NCI-H128 (cell line): ENCODE results near the gene NFIC.
"Not testable (repeated sequence)": the region's sequence is repeated elsewhere in the genome, so short reads cannot be mapped to it uniquely, and the experiment has no call there.

ENCODE experiments used
- DNase-seq: peaks from one replicate; lab custom pipeline; 2025; ENCODE audit not compliant: unreplicated experiment; lab: John Stamatoyannopoulos, UW

NFIC gene

DNA sequence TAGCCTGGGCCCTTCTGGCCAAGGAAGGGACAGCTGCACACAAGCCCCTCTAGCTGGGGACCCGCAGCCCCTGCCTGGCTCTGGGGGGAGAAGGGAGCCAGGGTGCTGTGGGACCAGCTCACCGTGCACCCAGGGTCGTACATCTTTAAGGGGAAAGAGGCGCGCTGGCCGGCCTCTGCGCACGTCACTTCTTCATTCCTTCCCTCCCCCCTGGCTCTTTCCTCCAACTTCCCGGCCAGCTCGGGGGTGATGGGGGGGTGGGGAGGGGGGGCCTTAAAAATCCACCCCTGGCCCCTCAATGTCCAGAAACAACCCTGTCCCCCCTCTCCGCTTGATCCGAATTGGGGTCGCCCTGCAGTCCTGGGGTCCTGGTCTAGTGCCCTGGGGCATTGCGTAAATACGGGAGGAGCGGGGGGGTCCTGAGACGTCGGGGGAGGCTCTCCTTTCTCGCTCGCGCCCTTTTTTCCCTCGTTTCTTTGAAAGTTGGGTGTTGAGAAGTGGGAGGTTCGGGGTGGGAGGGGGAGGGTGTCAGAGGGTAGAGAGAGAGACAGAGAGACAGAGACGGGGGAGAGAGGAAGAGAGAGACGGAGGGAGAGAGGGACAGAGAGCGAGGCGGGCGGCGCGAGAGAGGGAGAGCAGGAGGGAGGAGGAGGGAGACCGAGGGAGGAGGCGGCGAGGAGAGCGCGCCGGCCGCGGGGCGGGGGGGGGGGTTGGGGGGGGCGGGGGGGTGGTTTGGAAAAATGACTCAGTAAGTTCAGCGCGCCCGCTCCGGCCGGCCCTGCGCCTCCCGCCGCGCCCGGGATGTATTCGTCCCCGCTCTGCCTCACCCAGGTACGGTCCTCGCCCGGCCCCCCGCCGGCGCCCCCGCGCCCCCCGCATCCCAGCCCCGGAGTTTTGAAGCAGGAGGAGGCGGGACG, at the start of gene NFIC:
NFIC (plus strand) TSS at position 748 of the 917 bp plus-strand sequence; CDS start at position 802, 54 bp downstream.
- DNase-seq = no peak

DNA sequence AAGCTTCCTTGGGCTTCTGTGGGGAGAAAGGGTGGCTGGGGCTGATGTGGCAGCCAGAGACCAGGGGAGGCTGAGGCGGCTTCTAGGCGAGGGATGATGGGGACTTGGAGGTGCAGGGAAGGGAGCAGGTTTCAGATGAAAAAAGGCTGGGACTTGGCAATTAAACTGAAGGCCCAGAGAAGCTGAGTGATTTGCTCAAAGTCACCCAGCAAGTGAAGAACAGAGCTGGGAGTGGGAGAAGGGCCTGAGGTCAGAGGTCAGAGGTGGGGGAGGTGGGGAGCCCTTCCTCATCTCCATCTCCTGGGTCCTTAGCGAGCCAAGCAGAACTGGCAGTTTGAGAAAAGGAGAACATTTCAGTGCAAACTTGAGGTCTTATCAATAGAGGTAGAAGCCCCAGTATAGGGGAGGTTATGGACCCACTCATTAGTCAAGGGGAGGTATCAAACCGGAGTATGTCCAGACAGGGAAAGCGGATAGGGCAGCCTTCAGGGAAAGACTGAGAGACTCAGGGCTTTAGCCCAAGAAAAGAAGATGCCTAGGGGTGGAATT, 49.6 kb upstream of the NFIC start:
- DNase-seq = no peak

DNA sequence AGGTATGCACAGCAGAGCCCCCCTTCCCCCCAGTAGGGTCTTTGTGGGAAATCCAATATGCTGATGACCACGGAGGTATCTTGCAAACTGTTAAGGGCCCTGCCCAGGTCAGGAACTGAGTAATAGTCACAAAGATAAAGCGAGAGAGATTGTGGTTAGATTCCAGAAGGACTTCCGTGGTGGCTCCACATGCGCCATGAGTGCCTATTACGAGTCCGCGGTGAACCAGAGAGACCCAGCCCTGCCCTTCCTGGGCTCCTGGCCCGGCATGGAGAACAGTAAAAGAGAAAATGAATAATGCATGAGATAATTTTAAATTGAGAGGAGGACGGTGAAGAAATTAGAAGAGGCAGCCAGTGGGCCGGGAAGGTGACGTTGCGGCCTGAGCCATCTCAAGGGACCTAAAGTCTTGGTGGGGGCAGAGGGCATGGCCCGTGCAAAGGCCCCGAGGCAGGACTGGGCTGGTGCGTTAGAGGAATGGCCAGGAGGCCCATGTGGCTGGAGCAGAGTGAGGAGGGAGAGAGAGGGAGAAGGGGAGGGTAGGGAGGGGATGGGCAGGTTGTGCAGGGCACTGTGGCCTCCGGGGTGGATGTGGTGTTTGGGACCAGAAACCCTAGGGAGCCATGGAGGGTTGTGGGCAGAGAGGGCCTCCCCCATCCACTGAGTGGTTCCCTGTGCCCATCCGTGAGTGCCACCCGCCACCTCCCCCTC, 46.6 kb upstream of the NFIC start:
- DNase-seq = no peak

DNA sequence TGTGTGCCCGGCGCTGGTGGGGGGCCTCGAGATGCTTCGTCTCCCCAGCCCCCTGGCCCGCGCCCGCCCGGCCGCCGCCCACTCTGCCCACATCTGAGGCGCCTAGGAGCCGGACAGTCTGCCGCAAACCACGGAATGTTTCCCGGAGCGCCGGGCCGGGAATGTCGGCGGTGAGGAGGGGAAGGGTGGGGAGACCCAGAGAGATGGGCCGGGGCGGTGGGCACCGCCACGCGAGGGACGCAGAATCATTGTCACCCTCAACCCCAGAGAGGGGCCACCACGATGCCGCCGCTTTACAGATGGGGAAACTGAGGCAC, 46.1 kb upstream of the NFIC start:
- DNase-seq = no peak

DNA sequence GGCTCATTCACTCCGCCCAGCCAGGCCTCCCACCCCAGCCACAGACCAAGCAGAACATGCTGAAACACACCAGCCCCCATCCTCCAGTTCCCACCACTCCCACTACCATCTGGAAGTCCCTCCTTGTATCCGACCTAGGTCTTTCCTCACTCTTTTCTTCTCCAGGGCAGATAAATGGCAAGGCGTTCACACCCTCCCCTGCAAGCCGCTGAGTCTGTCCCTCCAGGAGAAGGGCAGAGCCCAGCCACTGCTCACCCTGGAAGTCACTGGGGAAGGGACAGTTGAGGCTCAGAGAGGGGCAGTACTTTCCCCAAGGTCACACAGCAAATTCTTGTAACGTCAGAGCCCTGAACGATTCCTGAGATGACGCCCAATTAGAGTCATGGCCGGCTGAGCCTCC, 45.5 kb upstream of the NFIC start:
- no peak for DNase-seq

DNA sequence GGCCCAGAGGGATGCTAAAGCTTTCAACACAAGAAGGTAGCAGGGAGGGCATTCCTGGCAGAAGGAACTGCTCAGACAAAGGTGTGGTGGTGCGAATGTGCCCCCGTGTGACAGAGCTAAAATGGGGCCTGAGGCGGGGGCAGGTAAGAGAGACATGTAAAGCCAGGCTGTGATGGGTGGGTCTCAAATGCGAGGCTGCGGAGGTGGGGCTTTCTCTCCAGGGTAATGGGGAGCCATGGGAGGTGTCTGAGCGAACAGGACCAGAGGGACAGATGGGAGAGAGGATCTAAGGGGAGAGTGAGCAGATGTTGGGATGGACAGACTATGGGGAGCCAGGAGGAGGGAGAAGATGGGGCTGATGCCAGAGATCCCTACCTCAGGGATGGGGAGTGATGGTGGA, 44.7 kb upstream of the NFIC start:
- DNase-seq = no peak

DNA sequence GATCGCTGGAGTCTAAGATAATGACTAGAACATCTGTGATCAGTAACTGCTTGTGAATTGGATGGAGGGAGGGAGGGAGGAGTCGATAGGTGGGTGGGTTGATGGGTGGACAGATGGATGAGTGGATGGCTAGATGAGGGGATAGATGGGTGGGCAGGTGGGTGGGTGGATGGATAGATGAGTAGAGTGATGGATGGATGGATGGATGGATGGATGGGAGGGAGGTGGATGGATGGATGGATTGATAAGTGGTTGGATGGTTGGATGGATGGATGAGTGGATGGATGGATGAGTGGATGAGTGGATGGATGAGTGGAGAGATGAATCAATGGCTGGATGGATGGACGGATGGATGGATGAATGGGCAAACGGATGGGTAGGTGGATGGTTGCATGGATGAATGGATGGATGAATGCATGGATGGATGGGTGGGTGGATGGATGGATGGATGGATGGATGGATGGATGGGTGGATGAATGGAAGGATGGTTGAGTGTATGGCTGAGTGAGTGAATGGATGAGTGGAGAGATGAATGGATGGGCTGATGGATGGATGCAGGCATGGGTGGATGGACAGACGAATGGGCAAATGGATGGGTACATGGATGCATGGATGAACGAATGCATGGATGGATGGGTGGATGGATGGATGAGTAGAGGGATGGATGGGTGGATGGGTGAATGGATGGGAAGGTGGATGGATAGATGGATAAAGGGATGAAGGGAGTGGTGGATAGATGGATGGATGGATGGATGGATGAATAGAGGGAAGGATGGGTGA, 44.0 kb upstream of the NFIC start:
- no peak for DNase-seq

DNA sequence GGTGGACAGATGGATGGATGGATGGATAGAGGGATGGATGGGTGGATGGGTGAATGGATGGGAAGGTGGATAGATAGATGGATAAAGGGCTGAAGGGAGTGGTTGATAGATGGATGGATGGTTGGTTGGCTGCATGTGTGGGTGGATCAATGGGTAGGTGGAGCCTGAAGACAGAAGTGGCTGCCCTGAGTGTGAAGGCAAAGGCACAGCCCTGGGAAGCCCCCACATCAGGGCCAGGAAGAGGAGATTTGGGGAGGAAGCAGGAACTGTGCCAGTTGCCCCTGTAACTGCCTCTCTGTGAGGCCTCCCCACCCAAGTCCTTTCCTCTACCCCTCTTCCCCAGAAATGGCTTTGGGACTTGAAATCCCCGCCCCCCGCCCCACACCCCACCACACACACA, 43.4 kb upstream of the NFIC start:
- no peak for DNase-seq

DNA sequence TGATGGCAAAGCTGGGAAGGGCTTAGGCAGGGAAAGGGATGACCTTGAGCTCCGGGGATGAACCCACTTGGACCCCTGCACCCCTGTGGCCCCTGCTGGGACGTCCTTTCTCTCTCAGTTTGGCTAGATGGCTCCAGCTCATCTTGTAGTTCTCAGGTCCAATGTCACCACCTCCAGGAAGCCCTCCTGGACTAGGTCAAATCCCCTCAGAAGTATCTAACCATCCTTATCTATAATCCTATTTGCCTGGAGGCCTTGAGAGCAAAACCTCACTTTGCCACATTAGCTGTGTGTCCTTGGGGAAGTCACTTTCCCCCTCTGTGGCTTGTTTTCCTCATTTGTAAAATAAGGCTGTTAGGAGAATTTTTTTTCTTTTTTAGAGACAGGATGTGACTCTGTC, 42.7 kb upstream of the NFIC start:
- DNase-seq = no peak

DNA sequence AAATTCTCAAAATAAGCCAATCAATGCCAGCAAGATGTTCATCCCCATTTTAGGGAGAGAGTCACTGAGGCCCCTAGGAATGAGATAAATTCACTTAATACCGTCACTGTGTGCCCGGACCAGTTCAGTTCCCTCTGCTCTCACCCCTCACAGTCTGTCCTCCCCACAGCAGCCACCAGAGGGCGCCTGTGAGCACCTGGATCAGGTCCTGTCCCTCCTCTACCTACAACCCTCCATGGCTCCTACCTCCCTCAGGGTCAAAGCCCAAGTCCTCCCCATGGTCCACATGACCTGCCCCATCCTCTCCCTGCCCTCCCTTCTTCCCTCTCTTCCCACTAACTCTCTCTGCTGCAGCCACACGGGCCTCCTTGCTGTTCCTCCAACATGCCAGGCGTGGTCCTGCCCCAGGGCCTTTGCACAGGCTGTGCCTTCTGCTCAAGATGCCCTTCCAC, 42.0 kb upstream of the NFIC start:
- DNase-seq = no peak

DNA sequence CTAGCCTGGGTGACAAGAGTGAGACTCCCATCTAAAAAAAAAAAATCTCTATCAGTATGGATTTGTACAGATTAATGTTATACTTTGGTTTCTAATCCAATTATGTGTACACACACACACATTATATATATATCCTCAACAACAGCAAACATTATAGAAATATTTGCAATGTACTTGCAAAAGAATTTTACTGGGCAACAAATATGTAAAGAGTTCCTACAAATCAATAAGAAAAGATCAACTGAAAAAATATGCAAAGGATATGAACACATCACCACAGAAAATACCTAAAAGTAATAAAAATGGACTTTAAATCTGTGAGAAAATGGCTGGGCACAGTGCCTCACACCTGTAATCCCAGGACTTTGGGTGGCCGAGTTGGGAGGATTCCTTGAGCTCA, 40.9 kb upstream of the NFIC start:
- DNase-seq = no peak

DNA sequence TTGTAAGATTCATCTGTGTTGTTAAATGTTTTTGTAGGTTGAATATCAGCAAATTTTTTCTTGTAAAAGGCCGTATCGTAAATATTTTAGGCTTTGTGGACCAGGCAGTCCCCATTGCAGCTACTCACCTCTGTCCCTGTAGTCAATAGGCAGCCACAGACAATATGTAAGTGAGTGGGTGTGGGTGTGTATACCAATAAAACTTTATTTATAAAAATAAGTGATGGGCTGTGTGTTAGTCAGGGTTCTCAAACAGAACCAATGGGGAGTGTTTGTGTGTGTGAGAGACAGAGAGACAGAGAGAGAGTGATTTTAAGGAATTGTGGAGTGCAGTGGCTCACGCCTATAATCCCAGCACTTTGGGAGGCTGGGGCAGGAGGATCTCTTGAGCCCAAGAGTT, 37.6 kb upstream of the NFIC start:
- DNase-seq = no peak

DNA sequence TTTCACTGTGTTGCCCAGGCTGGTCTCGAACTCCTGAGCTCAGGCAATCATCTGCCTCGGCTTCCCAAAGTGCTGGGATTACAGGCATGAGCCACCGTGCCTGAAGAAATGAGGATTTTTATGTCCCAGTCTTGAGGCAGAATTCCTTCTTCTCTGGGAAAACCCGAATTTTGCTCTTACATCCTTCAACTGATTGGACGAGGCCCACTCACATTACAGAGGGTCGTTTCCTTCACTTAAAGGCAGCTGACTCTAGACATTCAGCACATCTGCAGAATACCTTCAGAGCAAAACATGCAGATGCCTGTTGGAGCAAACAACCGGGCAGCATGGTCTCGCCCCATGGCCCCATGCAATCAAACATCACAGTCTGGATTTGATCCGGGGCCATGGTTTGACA, 36.3 kb upstream of the NFIC start:
- no peak for DNase-seq

DNA sequence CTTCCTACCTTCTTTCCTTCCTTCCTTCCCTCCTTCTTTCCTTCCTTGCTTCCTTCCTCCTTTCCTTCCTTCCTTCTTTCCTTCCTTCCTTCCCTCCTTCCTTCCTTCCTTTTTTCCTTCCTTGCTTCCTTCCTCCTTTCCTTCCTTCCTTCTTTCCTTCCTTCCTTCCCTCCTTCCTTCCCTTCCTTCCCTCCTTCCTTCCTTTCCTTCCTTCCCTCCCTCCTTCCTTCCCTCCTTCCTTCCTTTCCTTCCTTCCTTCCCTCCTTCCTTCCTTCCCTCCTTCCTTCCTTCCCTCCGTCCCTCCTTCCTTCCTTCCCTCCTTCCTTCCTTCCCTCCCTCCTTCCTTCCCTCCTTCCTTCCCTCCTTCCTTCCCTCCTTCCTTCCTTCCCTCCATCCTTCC, 34.2 kb upstream of the NFIC start:
- DNase-seq = not testable (repeated sequence)

DNA sequence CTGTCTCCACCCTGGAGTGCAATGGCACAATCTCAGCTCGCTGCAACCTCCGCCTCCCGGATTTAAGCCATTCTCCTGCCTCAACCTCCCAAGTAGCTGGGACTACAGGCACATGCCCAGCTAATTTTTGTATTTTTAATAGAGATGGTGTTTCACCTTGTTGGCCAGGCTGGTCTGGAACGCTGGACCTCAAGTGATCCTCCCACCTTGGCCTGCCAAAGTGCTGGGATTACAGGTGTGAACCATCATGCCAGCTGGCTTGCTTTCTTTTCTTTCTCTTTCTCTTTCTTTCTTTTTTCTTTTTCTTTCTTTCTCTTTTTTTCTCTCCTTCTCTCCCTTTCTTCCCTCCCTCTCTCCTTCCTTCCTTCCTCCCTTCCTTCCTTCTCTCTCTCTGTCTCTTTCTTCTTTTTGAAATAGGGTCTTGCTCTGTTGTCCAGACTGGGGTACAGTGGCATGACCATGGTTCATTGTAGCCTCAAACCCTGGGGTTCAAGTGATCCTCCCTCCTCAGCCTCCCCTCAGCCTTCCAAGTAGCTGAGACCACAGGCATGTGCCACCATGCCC, 33.3 kb upstream of the NFIC start:
- no peak for DNase-seq

DNA sequence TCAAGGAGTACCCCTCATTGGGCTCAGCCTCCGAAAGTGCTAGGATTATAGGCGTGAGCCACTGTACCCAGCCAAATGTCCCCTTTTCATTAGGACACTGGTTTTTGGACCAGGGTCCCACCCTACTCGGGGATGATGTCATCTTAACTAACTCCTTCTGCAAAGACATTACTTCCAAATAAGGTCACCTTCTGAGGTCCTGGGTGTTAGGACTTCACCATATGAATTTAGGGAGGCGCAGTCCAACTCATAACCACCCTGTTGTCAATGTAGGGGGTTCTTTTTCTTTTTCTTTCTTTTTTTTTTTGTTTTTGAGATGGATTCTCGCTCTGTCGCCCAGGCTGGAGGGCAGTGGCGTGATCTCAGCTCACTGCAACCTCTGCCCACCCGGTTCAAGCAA, 32.7 kb upstream of the NFIC start:
- no peak for DNase-seq

DNA sequence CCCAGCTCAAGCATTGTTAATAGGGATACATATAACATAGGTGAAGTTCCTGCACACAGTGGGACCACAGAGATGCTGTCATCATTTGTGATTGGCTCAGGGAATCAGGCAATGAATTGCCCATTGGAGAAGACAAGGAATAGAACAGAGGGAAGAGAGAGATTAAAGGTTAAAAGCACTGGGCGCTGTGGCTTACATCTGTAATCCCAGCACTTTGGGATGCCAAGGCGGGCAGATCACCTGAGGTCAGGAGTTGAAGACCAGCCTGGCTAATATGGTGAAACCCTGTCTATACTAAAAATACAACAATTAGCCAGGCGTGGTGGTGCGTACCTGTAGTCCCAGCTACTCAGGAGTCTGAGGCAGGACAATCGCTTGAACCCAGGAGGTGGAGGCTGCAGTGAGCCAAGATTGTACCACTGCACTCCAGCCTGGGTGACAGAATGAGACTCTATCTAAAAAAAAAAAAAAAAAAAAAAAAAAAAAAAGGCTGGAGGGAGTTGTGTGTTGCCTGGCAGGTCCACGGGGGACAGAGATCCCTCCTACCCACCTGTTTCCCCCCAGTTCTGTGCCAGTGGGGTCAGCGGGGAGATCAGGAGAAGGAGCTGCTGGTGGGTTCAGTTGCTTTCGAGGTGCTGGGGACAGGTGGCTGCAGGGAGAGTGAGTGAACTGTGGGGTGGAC, 31.5 kb upstream of the NFIC start:
- not testable (repeated sequence) for DNase-seq

DNA sequence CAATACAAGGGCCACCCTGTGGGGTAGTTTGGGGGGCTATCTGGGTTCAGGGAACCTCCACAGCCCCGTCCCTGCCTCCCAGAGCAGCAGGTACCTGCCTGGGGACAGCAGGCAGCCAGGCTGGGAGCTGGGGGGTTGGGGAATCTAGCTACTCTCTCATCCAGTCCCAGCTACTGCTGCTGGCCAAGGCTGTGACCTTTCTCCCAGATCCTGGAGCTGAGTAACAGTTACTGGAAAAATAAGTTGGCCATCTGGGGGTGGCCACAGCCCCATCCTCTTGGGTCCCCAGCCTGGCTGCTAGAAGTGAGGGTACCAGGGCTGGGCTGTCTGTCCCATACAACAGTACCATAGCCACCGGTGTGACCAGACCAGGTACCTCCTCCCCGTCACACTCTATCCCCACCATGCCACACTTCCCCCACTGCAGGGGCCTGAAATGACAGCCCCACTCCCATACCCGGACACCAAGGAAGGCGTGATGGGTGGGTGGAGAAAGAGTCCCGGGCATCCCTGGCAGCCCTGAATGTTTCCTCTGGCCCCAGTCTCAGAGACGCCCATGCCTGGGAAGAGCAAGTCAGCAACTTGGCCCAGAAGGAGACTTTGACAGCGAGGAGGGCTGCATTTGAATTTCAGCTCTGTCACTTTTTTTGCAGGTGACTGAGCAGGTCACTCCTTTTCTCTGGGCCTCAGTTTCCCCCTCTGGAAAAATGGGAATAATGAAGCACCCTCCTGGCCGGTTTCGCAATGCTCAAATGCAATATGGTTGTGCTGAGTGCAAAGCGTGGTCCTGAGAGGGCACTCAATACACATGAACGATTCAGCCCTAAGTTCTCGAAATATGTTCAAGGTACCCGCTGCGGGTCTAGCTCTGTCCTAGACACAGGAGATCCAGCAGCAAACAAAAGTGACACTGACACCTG, 30.7 kb upstream of the NFIC start:
- no peak for DNase-seq

DNA sequence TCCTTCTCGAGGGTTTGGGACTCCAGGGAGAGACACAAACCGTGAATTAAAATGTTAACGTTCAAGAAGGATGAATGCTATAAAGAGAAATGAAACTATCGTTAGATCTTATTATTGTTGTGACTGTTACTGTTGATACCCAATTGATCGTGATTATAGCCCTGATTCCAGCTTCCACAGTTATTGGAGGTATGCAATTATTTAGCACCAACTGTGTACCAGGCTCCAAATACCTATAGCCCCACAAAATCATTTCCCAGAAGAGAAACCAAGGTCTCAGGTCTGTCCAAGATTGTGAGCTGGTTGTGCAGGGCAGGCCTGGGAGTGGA, 30.1 kb upstream of the NFIC start:
- no peak for DNase-seq
